Panc1 (cell line): ENCODE measurements around the gene DDX27. TPM values are rescaled to one million over a fixed set of nuclear protein-coding genes. Genes with fewer than 3 reads are reported as not detected.

Source experiments
- ATAC-seq: fragments of 200-7000 bp; cut with Tn5 transposase; 2 replicates; pipeline ENCODE4 v1.9.1; 2020; ENCODE audit warnings: mild to moderate bottlenecking, moderate library complexity
- BruUV-seq: library from RNA; stranded (reverse); fragments of 400-500 nt; replicated peaks from 2 replicates; lab custom pipeline; 2021; lab: Mats Ljungman, UMichigan
- CTCF ChIA-PET: fragments of 300-600 bp; sonication (Branson Sonifier 250); formaldehyde crosslinking; loops from one replicate; lab custom pipeline; 2022; ENCODE audit warnings: antibody characterized with exemption; lab: Charles Lee
- POLR2A ChIA-PET: fragments of 300-600 bp; sonication (Branson Sonifier 250); formaldehyde crosslinking; loops from one replicate; lab custom pipeline; 2022; ENCODE audit warnings: antibody characterized with exemption; lab: Charles Lee
- DNase-seq: peaks from one replicate; pipeline ENCODE4 v3.0.0-alpha.2; 2010; ENCODE audit warnings: low read depth, low spot score
- H3K27ac ChIP-seq: 2 replicates; pipeline ENCODE4 v1.5.1; 2011; ENCODE audit warnings: mild to moderate bottlenecking, low read length, inconsistent platforms
- H3K27me3 ChIP-seq: fragments of 200-500 bp; sonication (Bioruptor generic); 2 replicates; pipeline ENCODE4 v1.6.0; 2014; ENCODE audit warnings: low read length, inconsistent platforms; ENCODE audit not compliant: control insufficient read depth, insufficient read depth
- H3K36me3 ChIP-seq: fragments of 200-500 bp; sonication (Bioruptor generic); 2 replicates; pipeline ENCODE4 v1.5.1; 2014; ENCODE audit warnings: inconsistent platforms, mild to moderate bottlenecking, low read length, moderate library complexity; ENCODE audit not compliant: control insufficient read depth, insufficient read depth
- H3K4me1 ChIP-seq: 2 replicates; pipeline ENCODE4 v1.5.1; 2011; ENCODE audit warnings: inconsistent platforms, mild to moderate bottlenecking, low read length, moderate library complexity; ENCODE audit not compliant: control insufficient read depth, insufficient read depth
- H3K4me3 ChIP-seq, 2 experiments: 2 replicates each; pipeline ENCODE4 v1.5.1; 2011 to 2012; ENCODE audit warnings: low read depth in 2 of 2, low read length in 2 of 2, mild to moderate bottlenecking in 2 of 2, inconsistent platforms in 1 of 2, moderate library complexity in 1 of 2
- H3K9me3 ChIP-seq: fragments of 200-500 bp; sonication (Bioruptor generic); 2 replicates; pipeline ENCODE4 v1.5.1; 2014; ENCODE audit warnings: low read depth, mild to moderate bottlenecking, inconsistent platforms, low read length, moderate library complexity; ENCODE audit not compliant: control insufficient read depth, insufficient read depth
- CTCF ChIP-seq: fragments of 450-650 bp; IDR thresholded peaks from 2 replicates; pipeline ENCODE4 v1.5.1; 2017; ENCODE audit warnings: mild to moderate bottlenecking
- POLR2AphosphoS5 ChIP-seq: IDR thresholded peaks from 2 replicates; pipeline ENCODE4 v1.6.1; 2012; ENCODE audit warnings: mild to moderate bottlenecking, low read depth, low read length, moderate library complexity
- REST ChIP-seq, 2 experiments: IDR thresholded peaks; 2 replicates each; pipeline ENCODE4 v1.6.1; 2011 to 2012; ENCODE audit warnings: low read depth in 2 of 2, control low read depth in 1 of 2, low read length in 1 of 2, mild to moderate bottlenecking in 1 of 2, moderate library complexity in 1 of 2; ENCODE audit not compliant: insufficient read depth in 1 of 2
- SIN3A ChIP-seq: IDR thresholded peaks from 2 replicates; pipeline ENCODE4 v1.6.1; 2012; ENCODE audit warnings: low read depth, mild to moderate bottlenecking, low read length, moderate library complexity, borderline replicate concordance; ENCODE audit not compliant: insufficient read depth
- TCF7L2 ChIP-seq: IDR thresholded peaks from 2 replicates; pipeline ENCODE4 v1.6.1; 2011; ENCODE audit warnings: mild to moderate bottlenecking, low read depth, low read length, inconsistent platforms
- in situ Hi-C: cut with HindIII; loops from 2 replicates; pipeline ENCODE4 v1.10.0; 2016; ENCODE audit warnings: low sequenced_read_pairs, low pct_unique_long_range_greater_than_20kb
- intact Hi-C: fragments of 100-400 bp; cut with micrococcal nuclease; formaldehyde crosslinking; loops from one replicate; pipeline ENCODE4 v1.10.0; 2022; ENCODE audit not compliant: unreplicated experiment
- total RNA-seq: library from RNA; stranded (reverse); gene quantifications from one replicate; pipeline ENCODE4 v1.2.1, GENCODE V29; 2021; ENCODE audit not compliant: unreplicated experiment

The DDX27 gene
- total RNA-seq, 1 experiment from 2014 or later: 63.4 TPM

DNA sequence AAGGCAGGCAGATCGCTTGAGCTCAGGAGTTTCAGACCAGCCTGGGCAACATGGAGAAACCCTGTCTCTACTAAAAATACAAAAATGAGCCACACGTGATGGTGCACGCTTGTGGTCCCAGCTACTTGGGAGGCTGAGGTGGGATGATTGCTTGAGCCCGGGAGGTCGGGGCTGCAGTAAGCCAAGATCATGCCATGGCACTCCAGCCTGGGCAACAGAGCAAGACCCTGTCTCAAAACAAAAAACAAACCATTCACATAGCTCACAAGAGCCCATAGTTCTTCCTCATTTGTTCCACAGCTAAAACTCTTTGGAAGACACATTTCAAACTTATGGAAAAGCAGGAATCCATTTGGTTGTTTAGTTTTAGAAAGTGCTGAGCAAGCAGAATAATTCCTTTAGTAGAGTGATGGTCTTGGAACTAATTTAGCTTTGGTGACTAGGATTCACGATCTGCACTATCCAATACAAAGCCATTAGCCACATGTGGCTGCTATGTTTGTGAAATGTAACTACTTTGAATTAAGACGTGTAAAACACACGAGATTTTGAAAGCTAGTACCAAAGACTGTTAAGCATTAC, 54.6 kb downstream of the DDX27 start:
- CTCF ChIA-PET: no interaction called here
- in situ Hi-C loops: no loop called here

GRCh38 chr20:49275216-49275615, 56.0 kb downstream of the DDX27 start:
- H3K27me3 ChIP-seq: no peaks in the 10 kb centered on the region
- ChIA-PET CTCF (no interaction called here), POLR2A (no interaction called here)
- H3K9me3 ChIP-seq: no peaks in the 10 kb centered on the region
- H3K4me3 ChIP-seq: no peak overlapping the region
- intact Hi-C loops (no loop called here), in situ Hi-C loops (no loop called here)
- ATAC-seq (no peak), DNase-seq (no peak)
- BruUV-seq: no TSS peak
- no peak overlapping the region for H3K27ac ChIP-seq
- peaks cover 26% of the 10 kb centered on the region for H3K36me3 ChIP-seq
- TF ChIP-seq TCF7L2: no peak
- no peak for TF ChIP-seq REST (IDR thresholded peaks at IDR 0.05; ENCODE audit: insufficient read depth in 1 of 2, low read depth in 2 of 2, low read length in 1 of 2)
- TF ChIP-seq CTCF: no peak
- TF ChIP-seq SIN3A: no peak
- no peak for TF ChIP-seq POLR2AphosphoS5
- H3K4me1 ChIP-seq: peaks cover 9% of the 10 kb centered on the region

More for the DNA sequence above, 54.6 kb downstream of the DDX27 start:
- Histone ChIP-seq H3K27me3 (no peaks in the 10 kb centered on the region), H3K27ac (no peak overlapping the region), H3K9me3 (no peaks in the 10 kb centered on the region), H3K36me3 (peaks cover 13% of the 10 kb centered on the region), H3K4me3 (no peak overlapping the region), H3K4me1 (peaks cover 9% of the 10 kb centered on the region)
- ATAC-seq (no peak), DNase-seq (no peak)
- no TSS peak for BruUV-seq
- intact Hi-C loops: no loop called here
- TF ChIP-seq POLR2AphosphoS5 (no peak), SIN3A (no peak), TCF7L2 (no peak), CTCF (no peak), REST (IDR thresholded peaks at IDR 0.05; ENCODE audit: insufficient read depth in 1 of 2, low read depth in 2 of 2, low read length in 1 of 2) (no peak)
- POLR2A ChIA-PET: no interaction called here
